ENCODE data around the gene TNS4. TPM values are rescaled to one million over a fixed set of nuclear protein-coding genes. Genes with fewer than 3 reads are reported as not detected.

TNS4 gene
- total RNA-seq, 4 donors from 2014 or later, result 730 to 1,745 (median 1,078) TPM

DNA sequence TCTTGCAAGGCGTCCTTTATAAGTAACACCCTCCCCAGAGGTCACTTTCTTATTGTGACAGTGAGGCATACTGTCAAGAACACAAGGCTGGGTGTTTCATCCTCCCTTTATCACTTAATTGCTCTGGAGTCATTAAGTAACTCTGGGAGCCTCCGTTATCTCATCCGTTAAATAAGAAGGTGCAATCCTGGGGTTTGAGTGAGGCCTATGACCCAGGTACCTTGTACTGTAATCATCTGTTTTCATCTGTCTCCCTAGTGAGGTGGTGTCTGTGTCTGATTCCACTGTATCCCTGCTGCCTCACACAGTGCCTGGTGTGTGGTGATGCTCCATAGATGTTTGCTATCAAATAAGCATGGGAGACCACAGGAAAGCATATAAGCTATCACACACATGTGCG, 17.7 kb downstream of the TNS4 start:
- no peak for DNase-seq (ENCODE audit: low spot score in 2 of 2)
- H3K27me3 ChIP-seq, result no peaks in the 10 kb centered on the region
- no peak overlapping the region for H3K27ac ChIP-seq
- H3K9me3 ChIP-seq, result no peaks in the 10 kb centered on the region
- no peak overlapping the region for H3K4me3 ChIP-seq
- 83% methylated on average over 4 of the region's 4 CpGs for WGBS
- TF ChIP-seq, protein P1, sequence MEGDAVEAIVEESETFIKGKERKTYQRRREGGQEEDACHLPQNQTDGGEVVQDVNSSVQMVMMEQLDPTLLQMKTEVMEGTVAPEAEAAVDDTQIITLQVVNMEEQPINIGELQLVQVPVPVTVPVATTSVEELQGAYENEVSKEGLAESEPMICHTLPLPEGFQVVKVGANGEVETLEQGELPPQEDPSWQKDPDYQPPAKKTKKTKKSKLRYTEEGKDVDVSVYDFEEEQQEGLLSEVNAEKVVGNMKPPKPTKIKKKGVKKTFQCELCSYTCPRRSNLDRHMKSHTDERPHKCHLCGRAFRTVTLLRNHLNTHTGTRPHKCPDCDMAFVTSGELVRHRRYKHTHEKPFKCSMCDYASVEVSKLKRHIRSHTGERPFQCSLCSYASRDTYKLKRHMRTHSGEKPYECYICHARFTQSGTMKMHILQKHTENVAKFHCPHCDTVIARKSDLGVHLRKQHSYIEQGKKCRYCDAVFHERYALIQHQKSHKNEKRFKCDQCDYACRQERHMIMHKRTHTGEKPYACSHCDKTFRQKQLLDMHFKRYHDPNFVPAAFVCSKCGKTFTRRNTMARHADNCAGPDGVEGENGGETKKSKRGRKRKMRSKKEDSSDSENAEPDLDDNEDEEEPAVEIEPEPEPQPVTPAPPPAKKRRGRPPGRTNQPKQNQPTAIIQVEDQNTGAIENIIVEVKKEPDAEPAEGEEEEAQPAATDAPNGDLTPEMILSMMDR (IDR thresholded peaks at IDR 0.05), result no peak
- TF ChIP-seq POLR2A (IDR thresholded peaks at IDR 0.05) (no peak), POLR2AphosphoS5 (IDR thresholded peaks at IDR 0.05) (no peak), EP300 (IDR thresholded peaks at IDR 0.05) (no peak)
- H3K36me3 ChIP-seq, result peaks cover 37% of the 10 kb centered on the region
- peaks cover 67% of the 10 kb centered on the region for H3K4me1 ChIP-seq

GRCh38 chr17:40482722-40483121, 18.7 kb downstream of the TNS4 start:
- peaks cover 41% of the 10 kb centered on the region for H3K36me3 ChIP-seq
- WGBS, result 79% methylated on average over 6 of the region's 6 CpGs
- no peaks in the 10 kb centered on the region for H3K27me3 ChIP-seq
- no peak overlapping the region for H3K27ac ChIP-seq
- TF ChIP-seq EP300 (IDR thresholded peaks at IDR 0.05) (no peak), POLR2AphosphoS5 (IDR thresholded peaks at IDR 0.05) (no peak), POLR2A (IDR thresholded peaks at IDR 0.05) (no peak)
- TF ChIP-seq, protein P1 (IDR thresholded peaks at IDR 0.05), result no peak
- H3K4me1 ChIP-seq, result peaks cover 57% of the 10 kb centered on the region
- no peak for DNase-seq (ENCODE audit: low spot score in 2 of 2)
- H3K9me3 ChIP-seq, result no peaks in the 10 kb centered on the region
- no peak overlapping the region for H3K4me3 ChIP-seq

DNA sequence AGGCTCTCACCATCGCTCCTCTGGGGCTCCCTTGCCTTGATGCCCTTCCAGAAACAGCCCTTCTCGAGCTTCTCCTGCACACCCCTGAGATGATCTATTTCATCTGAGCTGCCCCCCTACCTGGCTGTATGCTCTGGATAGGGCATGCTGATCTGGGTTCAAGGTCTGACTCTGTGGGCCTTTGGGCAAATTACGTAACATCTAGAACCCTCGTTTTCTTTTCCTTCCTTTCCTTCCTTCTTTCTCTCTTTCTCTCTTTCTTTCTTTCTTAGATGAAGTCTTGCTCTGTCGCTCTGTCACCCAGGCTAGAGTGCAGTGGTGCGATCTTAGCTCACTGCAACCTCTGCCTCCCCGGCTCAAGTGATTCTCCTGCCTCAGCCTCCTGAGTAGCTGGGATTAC, 20.3 kb downstream of the TNS4 start:
- H3K27ac ChIP-seq, result peak overlapping the region; percentile 2
- H3K4me1 ChIP-seq, result peaks cover 52% of the 10 kb centered on the region
- TF ChIP-seq EP300 (IDR thresholded peaks at IDR 0.05) (no peak), POLR2AphosphoS5 (IDR thresholded peaks at IDR 0.05) (no peak), POLR2A (IDR thresholded peaks at IDR 0.05) (no peak)
- TF ChIP-seq, protein P1 (IDR thresholded peaks at IDR 0.05), result no peak
- H3K9me3 ChIP-seq, result no peaks in the 10 kb centered on the region
- 80% methylated on average over 7 of the region's 7 CpGs for WGBS
- no peaks in the 10 kb centered on the region for H3K27me3 ChIP-seq
- DNase-seq (ENCODE audit: low spot score in 2 of 2), result no peak
- no peak overlapping the region for H3K4me3 ChIP-seq
- peaks cover 40% of the 10 kb centered on the region for H3K36me3 ChIP-seq

DNA sequence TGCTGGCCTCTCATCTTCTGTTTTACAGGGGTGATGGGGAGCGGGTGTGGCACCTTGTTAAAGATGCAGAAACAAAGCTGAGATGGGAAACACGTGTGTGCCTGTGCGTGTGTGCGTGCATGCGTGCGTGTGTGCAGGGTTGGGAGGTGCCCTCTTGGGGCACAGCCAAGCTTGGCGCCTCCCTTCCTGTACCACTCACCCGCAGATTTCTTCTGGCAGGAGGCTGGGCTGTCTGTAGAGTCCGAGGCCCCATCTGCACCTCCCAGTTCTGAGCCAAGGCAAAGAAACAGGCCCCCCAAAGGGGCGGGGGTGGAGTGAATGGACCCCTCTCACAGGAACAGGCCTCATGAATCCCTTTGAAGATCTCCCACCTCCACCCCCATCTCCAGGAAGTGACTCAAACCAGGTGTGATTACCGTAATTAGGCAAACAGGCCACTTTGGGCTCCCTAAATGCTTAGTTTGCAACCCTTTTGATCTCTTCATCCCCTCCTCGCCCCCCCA, 20.9 kb downstream of the TNS4 start:
- no peaks in the 10 kb centered on the region for H3K27me3 ChIP-seq
- whole genome bisulfite sequencing, result 22% methylated on average over 10 of the region's 12 CpGs
- peak overlapping the region; percentile 2 for H3K27ac ChIP-seq
- H3K4me1 ChIP-seq, result peaks cover 52% of the 10 kb centered on the region
- peaks cover 39% of the 10 kb centered on the region for H3K36me3 ChIP-seq
- TF ChIP-seq POLR2AphosphoS5 (IDR thresholded peaks at IDR 0.05), result no peak
- no peak overlapping the region for H3K4me3 ChIP-seq
- H3K9me3 ChIP-seq, result no peaks in the 10 kb centered on the region
- DNase-seq (ENCODE audit: low spot score in 2 of 2), result no peak

- no peak for DNase-seq (ENCODE audit: low spot score in 2 of 2)
- TF ChIP-seq POLR2AphosphoS5 (IDR thresholded peaks at IDR 0.05) (no peak), EP300 (IDR thresholded peaks at IDR 0.05) (no peak), POLR2A (IDR thresholded peaks at IDR 0.05) (no peak)
- TF ChIP-seq, protein P1 (IDR thresholded peaks at IDR 0.05), result no peak
- Histone ChIP-seq H3K9me3 (no peaks in the 10 kb centered on the region), H3K36me3 (peaks cover 36% of the 10 kb centered on the region), H3K4me3 (no peak overlapping the region), H3K27ac (peak overlapping the region; percentile 51), H3K27me3 (no peaks in the 10 kb centered on the region), H3K4me1 (peaks cover 48% of the 10 kb centered on the region)
- 61% methylated on average over 3 of the region's 9 CpGs for WGBS
These were observed 21.5 kb downstream of the TNS4 start for GRCh38 chr17:40479754-40480480.

All from suprapubic skin (tissue), 4 donors.